ENCODE measurements around the gene OR5K2.

The OR5K2 gene

GRCh38 chr3:98497381-98497780 lies at the start of gene OR5K2:
OR5K2 (plus strand) TSS chr3:98497681; CDS start chr3:98497681, 0 bp downstream.
- DNase-seq (ENCODE audit: low read depth in 2 of 2, low spot score in 1 of 2) = no peak

- DNase-seq (ENCODE audit: low read depth in 2 of 2, low spot score in 1 of 2) = no peak
These were observed 47.8 kb upstream of the OR5K2 start for GRCh38 chr3:98449606-98450193.

GRCh38 chr3:98450372-98450771 lies 47.1 kb upstream of the OR5K2 start:
- DNase-seq (ENCODE audit: low read depth in 2 of 2, low spot score in 1 of 2) = no peak

DNA sequence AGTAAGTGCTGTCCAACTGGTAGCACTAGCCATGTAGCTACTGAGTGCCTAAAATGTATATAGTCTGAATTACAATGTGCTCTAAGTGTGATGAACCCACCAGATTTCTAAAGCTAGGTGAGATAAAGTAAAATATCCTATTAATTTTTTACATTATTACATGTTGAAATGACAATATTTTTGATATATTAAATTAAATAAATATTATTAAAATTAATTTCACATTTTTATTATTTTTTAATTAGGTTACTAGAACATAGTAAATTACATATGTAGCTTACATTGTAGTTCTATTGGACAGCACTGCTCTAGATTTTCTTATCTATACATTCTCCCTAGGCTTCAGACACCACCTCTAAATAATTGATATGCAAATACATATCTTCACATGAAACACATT lies 43.7 kb upstream of the OR5K2 start:
- DNase-seq (ENCODE audit: low read depth in 2 of 2, low spot score in 1 of 2) = no peak

DNA sequence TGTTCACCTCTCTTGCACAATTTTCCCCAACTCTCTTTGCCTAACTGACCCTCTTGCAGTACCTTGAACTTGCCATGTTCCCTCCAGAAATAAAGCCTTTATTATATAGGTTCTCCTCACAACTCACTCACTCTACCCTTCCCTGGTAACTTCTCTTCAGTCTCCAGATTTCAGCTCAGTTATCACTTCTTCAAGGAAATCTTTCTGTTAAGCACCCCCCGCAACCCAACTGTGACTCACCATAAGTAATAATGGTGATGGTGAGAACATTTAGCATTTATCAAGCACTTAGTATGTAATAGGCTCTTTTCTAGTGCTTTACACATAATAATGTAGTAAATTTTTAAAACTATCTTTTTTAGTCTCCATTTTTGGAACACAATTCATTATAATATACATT lies 42.6 kb upstream of the OR5K2 start:
- no peak for DNase-seq (ENCODE audit: low read depth in 2 of 2, low spot score in 1 of 2)

GRCh38 chr3:98457543-98457942 lies 39.9 kb upstream of the OR5K2 start:
- DNase-seq (ENCODE audit: low read depth in 2 of 2, low spot score in 1 of 2) = no peak

- no peak for DNase-seq (ENCODE audit: low read depth in 2 of 2, low spot score in 1 of 2)
These were observed 37.3 kb upstream of the OR5K2 start for GRCh38 chr3:98460220-98460619.

DNA sequence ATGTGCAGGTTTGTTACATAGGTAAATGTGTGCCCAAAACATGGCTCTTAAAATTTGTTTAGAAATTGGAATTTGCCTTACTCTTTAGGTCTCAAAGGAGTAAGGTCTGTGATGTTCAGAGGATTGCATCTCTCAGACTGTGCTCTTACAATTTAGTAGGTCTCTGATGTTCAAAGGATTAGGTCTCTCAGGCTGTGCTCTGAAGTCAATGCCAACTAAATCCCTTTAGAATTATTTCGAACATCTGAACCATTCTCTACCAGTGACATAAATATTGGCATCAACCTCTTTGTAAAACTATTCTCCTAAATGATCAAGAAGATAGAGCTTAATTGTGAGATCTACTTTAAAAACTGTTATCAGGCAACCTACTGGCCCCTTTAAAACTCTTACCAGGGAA lies 34.6 kb upstream of the OR5K2 start, which contains the start of gene OR5K1:
Gene OR5K1 (plus strand): TSS at position 301 of the 400 bp plus-strand sequence. CDS start 6,376 bp downstream, outside the sequence.
- no peak for DNase-seq (ENCODE audit: low read depth in 2 of 2, low spot score in 1 of 2)

- no peak for DNase-seq (ENCODE audit: low read depth in 2 of 2, low spot score in 1 of 2)
These were observed 14.6 kb upstream of the OR5K2 start for GRCh38 chr3:98482717-98483482.

- DNase-seq (ENCODE audit: low read depth in 2 of 2, low spot score in 1 of 2) = no peak
These were observed 13.9 kb upstream of the OR5K2 start for GRCh38 chr3:98483626-98484025.

DNA sequence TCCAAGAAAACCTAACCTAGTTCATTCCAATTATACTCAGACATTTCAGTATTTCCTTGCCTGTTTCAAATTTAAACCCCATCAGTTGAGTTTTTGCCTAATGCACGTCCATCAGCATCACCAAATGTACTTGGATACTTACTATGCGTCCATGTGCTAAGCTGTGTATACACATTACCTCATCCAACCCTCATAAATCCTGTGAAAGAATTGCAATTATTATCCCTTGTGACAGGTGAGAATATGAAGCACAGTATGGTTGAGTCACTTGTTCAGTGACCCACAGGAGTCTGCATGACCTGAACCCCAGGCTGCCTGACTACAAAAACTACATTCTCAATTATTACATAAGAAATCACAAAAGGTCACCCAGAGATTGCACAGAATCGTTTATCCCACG lies 2.5 kb downstream of the OR5K2 start:
- no peak for DNase-seq (ENCODE audit: low read depth in 2 of 2, low spot score in 1 of 2)

- DNase-seq (ENCODE audit: low read depth in 2 of 2, low spot score in 1 of 2) = no peak
These were observed 3.8 kb downstream of the OR5K2 start for GRCh38 chr3:98501270-98501669.

- no peak for DNase-seq (ENCODE audit: low read depth in 2 of 2, low spot score in 1 of 2)
These were observed 4.5 kb downstream of the OR5K2 start for GRCh38 chr3:98501863-98502576.

DNA sequence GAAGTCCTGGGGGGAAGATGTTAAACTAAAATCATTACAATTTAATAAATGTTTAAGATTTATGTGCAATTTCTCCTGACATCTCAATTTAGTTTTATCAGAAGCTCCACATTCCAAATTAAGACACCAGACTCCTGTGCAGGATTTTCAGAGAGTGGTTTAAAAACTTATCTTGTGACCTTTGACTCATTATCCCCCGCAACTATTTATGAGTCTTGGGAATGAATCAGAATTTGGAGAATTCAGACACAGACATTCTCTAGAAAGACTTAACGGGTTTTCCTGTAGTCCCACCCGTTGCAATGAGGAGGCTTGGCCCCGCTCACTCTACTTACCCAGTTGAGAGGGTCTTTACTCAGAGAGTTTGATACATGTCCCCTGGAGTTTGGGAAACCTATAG lies 7.1 kb downstream of the OR5K2 start:
- no peak for DNase-seq (ENCODE audit: low read depth in 2 of 2, low spot score in 1 of 2)

GRCh38 chr3:98508582-98508981 lies 11.1 kb downstream of the OR5K2 start:
- DNase-seq (ENCODE audit: low read depth in 2 of 2, low spot score in 1 of 2) = no peak

- no peak for DNase-seq (ENCODE audit: low read depth in 2 of 2, low spot score in 1 of 2)
These were observed 15.1 kb downstream of the OR5K2 start for GRCh38 chr3:98512576-98512975.

DNA sequence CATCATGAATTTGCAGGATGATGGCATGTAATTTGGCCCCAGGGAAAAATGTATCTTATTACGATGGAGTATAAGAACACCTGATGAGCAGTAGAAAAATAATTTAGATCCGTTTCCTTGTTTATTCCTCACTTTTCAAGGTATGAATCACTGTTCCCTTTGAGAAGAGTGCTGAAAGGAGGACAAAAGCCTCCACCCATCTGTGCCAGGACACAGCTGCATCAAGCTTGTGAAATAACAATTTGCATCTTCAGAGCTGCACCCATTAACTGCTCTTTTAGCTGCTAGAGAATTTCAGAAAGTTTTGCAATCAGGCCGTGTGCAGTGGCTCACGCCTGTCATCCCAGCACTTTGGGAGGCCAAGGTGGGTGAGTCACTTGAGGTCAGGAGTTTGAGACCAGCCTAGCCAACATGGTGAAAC lies 15.6 kb downstream of the OR5K2 start:
- no peak for DNase-seq (ENCODE audit: low read depth in 2 of 2, low spot score in 1 of 2)

DNA sequence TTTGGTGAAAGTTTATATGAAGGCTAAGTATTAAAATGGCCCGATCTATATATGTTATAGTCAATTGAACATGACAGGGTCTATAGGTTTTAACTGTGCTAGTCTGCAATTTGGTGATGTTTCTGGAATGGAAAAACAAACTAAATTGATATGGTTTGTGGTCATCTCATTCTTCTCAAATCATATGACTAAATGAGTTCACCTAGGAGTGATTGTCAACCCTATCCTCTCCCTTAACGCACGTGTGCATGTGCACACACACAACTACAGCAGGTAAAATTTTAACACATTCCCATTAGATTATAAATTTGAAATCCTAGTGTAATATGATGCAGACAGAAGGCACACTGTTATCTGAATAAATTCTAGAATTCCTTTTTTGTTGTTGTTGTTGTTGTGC lies 16.3 kb downstream of the OR5K2 start:
- DNase-seq (ENCODE audit: low read depth in 2 of 2, low spot score in 1 of 2) = no peak

GRCh38 chr3:98514948-98515347 lies 17.5 kb downstream of the OR5K2 start:
- DNase-seq (ENCODE audit: low read depth in 2 of 2, low spot score in 1 of 2) = no peak

- DNase-seq (ENCODE audit: low read depth in 2 of 2, low spot score in 1 of 2) = no peak
These were observed 21.3 kb downstream of the OR5K2 start for GRCh38 chr3:98518816-98519215.

GRCh38 chr3:98519351-98519750 lies 21.9 kb downstream of the OR5K2 start:
- no peak for DNase-seq (ENCODE audit: low read depth in 2 of 2, low spot score in 1 of 2)

DNA sequence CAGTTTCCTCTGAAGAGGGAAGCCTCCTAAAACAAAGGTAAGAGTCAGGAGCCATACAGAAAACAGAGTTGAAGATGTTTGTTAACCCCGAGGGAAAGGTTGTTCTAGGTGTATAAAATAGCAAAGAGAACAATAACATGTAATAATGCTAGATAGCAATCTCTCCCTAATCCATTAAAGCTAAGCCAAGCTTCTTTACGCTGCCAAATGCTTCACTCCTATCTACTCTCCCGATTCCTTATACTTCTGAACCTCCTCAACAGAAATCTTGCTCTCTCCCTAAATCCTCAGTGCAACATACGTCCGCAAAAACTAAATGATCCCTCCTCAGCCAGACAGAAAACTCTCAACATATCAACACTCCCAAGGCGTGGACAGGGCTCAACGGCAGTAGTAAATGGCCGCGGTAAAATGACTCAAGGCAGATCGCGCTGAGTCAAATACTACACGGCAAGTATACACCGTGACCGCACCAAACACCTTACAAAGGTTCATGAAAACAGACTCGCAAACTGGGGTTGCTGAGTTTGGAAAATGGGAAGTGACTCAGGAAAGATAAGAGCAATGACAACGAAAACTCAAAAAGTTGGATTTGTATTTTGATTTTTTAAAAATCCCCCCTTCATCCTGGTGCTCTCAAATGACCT lies 24.5 kb downstream of the OR5K2 start:
- peak in 1 of 2 donors; percentile 23 for DNase-seq (ENCODE audit: low read depth in 2 of 2, low spot score in 1 of 2)

Measured in stimulated activated CD8-positive, alpha-beta memory T cell treated with anti-CD3 and anti-CD28 coated beads, Interleukin-4, amount 100 ng/mL, for 1 hour (primary cell).